HG02943 (cell line): ENCODE results near the gene CHI3L1.

Source experiments
- ATAC-seq: cut with Tn5 transposase; IDR thresholded peaks from one replicate; pipeline ENCODE4 v1.9.1; 2021; ENCODE audit warnings: mild to moderate bottlenecking, low read depth, moderate library complexity; ENCODE audit not compliant: unreplicated experiment

The CHI3L1 gene

DNA sequence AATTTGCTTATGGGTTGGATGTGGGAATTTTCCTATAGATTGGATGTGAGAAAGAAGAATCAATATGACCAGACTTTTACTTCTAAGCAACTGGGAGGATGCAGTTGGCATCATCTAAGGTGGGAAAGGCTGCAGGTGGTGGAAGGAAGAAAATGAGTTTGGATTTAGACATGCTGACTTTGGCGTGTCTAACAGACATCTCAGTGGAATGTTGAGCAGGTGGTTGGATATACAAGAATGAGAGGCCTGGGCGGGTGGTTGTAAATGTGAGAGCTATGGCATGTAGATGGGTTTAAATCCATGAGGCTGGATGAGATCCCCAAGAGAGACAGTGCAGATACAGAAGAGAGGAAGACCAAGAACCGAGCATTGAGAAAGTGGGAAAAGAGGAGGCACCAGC lies 48.4 kb downstream of the CHI3L1 start:
- no peak for ATAC-seq

DNA sequence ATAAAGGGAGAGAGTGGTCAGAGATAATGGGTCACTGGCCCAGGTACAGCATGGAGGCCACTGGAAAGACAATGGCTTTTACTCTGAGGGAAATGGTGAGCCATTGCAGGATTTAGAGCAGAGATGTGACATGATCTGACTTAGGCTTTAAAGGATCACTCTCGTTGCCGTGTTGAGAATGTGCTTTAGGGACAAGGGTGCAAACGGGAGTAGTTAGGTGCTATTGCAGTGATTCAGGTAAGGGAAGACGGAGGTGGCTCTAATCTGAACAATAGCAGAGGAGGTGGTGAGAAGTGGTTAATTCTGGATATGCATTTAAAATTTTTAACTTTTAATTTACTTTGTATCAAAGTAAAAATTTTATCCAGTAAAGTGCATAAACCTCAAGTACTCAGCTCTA lies 49.2 kb downstream of the CHI3L1 start:
- no peak for ATAC-seq

DNA sequence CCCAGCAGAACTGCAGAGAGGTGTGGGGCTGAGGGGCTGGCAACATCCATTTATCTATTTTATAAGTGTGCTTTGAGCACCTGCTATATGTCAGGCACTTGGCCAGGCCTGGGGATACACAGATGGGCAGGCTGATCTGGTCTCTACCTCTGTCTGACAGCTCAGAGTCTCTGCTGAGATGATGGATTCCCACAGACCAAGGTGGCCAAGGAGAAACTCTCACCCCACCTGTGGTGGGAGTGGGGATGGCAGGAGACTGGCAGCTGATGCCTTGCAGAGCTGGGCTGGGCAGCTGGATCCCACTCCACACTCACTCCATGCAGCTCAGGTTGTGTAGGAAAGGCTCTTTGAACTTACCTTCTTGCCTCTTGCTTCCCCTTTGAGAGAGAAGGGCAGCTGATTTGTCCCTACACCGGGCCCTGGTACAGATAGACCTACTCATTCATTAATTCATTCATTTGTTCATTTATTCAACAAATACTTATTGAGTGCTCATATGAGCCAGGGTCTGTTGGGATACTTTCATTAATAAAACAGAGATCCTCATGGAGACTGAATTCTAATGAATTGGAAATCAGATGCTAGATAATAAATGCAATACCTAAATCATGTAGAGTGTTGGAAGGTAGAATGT lies 50.0 kb downstream of the CHI3L1 start:
- ATAC-seq, result no peak

DNA sequence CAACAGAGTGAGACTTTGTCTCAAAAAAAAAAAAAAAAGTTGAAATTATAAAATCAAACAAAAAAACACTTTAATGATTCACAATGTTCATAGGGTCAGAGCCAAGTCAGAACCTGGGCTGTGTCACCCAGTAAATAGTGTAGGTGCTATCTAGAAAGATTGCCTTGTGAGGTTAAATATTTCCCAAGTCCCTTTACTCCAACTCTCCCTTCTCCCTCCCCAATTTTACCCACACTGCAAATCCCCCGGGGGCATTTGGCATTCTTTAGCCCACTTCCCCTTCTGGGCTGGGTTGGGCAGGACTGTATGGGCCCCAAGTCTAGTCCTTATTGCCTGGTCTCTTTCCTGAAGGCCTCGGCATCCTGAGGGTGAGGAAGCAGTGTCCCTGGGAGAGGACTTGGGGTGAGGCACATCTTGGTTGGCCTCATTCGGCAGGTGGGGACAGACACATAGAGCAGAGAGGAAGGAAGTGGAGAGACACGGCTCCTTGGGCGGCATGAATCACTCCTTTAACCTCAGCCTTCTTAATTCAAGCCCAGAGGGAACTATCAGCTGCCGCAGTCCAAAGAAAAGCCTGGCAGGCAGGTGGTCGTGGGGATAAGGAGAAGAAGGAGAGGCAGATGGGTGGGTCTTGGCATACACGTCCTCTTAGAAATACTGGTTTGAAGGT lies 50.7 kb downstream of the CHI3L1 start:
- ATAC-seq, result no peak

DNA sequence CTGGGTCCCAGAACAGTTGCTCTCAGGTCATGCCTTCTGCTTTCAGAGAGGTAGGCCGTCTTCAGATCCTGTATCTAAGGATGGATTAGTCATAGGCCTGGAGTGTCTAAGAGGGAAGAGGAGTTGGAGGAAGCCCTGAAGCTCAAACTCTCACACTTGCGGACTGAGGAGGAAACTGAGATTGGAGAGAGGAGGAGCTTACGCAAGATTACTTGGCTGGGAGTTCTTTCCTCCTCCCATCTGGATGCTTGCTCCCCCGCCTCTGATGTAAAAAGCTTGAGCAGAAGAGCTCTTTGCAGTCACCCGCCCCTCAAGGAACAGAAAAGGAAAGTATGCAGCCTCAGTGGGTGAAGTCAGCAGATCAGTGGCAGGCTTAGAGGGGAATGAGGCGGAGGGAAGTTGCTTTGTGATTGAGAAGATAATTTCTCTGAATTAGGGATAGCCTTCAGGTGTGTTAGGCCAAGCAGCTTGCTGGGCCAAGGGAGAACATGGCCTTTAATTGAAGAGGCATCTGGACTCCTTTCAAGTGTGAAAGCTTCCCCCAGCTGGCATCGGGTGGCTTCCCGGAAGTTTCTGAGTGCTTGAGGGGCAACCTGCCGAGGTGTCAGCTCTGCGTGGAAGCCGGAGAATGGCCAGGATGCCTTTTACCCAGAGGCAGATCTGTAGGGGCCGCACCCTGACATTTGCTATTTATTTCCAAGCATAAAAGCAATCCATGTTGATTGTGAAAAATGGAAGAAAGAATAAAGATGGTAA lies 52.4 kb downstream of the CHI3L1 start:
- ATAC-seq, result no peak

DNA sequence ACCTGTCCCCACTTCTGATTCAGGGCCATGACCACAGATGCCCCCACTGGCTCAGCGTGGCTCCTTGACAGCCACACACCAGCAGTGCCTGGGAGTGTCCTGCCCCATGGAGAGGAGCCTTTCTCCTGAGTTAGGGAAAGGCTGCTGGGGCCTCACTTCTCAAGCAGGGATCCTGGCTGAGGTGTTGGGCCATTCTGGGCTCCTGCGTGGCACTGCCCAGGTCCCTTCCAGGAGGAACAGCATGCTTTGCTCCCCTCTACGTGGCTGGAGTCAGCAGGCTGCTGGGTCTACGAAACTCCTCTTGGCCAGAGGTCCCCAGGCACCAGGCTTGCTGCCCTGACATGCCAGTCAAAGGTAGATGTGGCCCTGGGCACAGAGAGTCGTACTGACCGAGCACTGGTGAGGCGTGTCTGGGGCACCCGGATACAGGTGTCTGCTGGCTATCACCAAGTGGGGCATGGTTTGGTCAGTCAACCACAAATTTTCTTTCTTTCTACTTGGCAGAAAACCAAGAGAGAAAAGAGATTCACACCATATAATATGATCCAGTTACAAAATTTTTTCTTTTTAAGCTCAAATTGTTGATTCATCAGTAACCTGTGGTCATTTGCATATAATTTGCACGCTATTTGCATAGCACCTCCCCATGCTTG lies 54.8 kb downstream of the CHI3L1 start:
- no peak for ATAC-seq

DNA sequence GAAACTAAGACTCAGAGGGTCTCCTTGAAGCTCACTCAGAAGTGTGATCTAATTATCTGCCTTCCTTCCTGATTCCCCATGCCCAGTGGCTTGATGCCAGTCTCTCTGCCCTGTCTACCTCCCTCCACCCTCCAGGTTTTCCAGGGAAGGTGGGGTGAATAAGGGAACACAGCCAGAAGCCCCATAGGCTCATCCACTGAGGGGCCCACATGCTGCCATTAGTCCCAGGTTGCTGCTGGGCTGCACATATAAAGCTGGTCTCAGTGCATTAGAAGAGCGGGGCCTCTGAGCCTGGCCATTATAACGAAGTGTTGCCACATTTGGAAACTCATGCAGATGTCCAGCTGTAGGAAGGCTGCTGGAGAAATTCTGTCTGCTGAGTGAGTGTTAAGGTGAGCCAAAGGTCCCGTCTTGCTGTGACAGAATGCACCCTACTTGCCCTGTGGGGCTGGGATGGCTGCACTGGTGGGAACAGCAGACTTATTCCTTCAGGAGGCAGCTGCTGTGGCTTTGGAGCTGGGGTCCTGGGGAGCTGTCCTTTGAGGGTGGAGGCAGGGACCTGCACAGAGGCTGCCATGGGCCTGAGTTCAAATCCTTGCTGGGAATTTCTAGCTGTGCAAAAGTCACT lies 56.0 kb downstream of the CHI3L1 start:
- ATAC-seq, result no peak

DNA sequence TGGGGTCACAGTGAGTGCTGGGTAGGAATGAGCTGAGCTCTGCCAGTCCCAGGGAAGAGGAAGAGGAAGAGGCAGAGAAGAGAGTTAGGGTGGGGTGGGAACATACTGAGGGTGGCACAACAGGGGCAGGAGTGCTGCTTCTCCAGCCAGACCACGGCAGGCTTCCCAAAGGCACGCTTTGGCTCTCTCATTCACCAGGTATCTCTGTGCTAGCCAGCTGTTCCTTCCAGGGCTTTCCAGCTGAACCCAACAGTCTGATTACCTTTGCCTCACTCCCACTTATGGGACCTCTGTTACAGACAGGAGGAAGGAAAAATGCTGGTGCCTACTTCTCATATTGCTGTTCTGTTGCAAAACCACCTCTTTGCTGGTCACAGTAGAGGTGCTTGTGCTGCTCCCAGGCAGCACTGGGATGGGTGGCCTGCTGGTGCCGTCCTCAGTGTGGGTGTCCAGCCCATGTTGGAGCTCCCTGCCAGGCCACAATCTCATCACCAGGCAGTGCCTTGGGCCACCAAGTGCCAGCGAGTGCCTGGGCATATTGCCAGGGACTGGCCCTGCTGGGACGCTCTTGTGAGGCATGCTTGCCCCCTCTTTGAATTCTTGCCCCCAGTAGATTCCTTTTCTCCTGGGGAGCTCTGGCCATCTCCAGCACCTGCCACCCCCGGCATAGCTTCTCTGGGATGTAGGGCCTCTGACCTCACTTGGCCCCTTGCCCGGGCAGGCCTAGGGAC lies 56.8 kb downstream of the CHI3L1 start:
- no peak for ATAC-seq
